HepG2 (cell line): Measurements from ENCODE around the gene CA9. TPM values are rescaled to one million over a fixed set of nuclear protein-coding genes. Genes with fewer than 3 reads are reported as not detected.

Experiments
- CEBPB ChIP-seq: IDR thresholded peaks from 2 replicates; pipeline ENCODE4 v1.6.1; 2011; ENCODE audit warnings: low read depth, low read length, improper control_type of control experiment, borderline replicate concordance
- ELF1 ChIP-seq: sonication (generic); formaldehyde crosslinking; IDR thresholded peaks from 2 replicates; pipeline ENCODE4 v1.4.0; 2020; ENCODE audit warnings: missing genetic modification reagents
- HIVEP1 ChIP-seq: sonication (generic); formaldehyde crosslinking; IDR thresholded peaks from 2 replicates; pipeline ENCODE4 v1.4.0; 2020; ENCODE audit warnings: mild to moderate bottlenecking, missing genetic modification reagents
- RXRB ChIP-seq: IDR thresholded peaks from 2 replicates; pipeline ENCODE4 v1.6.1; 2016; ENCODE audit warnings: borderline replicate concordance, missing genetic modification reagents, missing compliant biosample characterization
- ZBTB1 ChIP-seq: sonication (generic); formaldehyde crosslinking; IDR thresholded peaks from 2 replicates; pipeline ENCODE4 v1.4.0; 2020; ENCODE audit warnings: missing genetic modification reagents, borderline replicate concordance
- ZNF296 ChIP-seq: sonication (generic); formaldehyde crosslinking; conservative IDR thresholded peaks from 2 replicates; pipeline ENCODE4 v1.5.0; 2020; ENCODE audit warnings: mild to moderate bottlenecking, missing genetic modification reagents
- polyA plus RNA-seq, 8 experiments: library from polyadenylated mRNA; depleted of rRNA in 3 of 8; stranded (reverse) in 7 of 8; unstranded in 1 of 8; fragments of >200 nt; fragmentation: Illumina TruSeq in 4 of 8; extraction: Trizol in 4 of 8; gene quantifications; 2 replicates each; pipeline versions ENCODE4 v1.2.1 to v1.2.3, GENCODE V29; 2011 to 2016; ENCODE audit warnings: low read depth in 4 of 8, missing spikeins in 1 of 8, mixed read lengths in 1 of 8; ENCODE audit not compliant: insufficient read depth in 1 of 8
- total RNA-seq, 5 experiments: library from RNA; depleted of rRNA; stranded (reverse); fragments of >200 nt; fragmentation: Illumina TruSeq; extraction: Trizol; gene quantifications; 2 replicates each; pipeline ENCODE4 v1.2.3, GENCODE V29; 2016; ENCODE audit warnings: low read depth in 1 of 5
- TF ChIP-seq, protein P1 (sequence below): IDR thresholded peaks from 2 replicates; pipeline ENCODE4 v1.6.1; 2012; ENCODE audit warnings: inconsistent platforms
- TF ChIP-seq, protein P2 (sequence below): sonication (generic); formaldehyde crosslinking; IDR thresholded peaks from 2 replicates; pipeline ENCODE4 v1.4.0; 2020; ENCODE audit warnings: mild to moderate bottlenecking, missing genetic modification reagents
- TF ChIP-seq, protein P3 (sequence below): sonication (generic); formaldehyde crosslinking; IDR thresholded peaks from 2 replicates; pipeline ENCODE4 v1.4.0; 2020; ENCODE audit warnings: missing genetic modification reagents; ENCODE audit errors: not compliant biosample characterization

The CA9 gene
- total and polyA plus RNA-seq, 2 of the 13 experiments (the other 11 are each of a cell fraction or from before 2014, with no cell fraction given), result 0.13 to 152 TPM

DNA sequence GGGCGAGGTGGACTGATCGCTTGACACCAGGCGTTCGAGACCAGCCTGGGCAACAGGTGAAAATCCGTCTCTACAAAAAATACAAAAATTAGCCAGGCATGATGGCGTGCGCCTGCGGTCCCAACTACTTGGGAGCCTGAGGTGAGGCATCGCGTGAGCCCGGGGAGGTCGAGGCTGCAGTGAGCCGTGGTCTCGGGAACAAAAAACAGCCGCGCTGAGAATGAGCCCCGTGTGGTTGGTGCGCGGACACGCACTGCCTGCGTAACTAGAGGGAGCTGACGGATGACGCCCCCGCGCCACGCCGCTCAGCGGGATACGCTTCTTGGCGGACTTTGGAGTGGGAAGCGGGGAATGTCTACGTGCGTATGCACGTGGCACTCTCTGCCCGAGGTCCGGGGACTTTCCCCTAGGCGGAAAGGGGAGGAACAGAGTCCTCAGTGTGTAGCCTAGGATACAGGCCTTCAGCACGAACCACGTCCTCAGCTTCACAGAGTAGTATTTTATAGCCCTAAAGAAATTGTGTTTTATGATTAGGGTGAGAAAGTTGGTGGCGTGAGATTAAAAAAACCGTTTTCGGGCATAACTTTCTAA is 16.1 kb upstream of the CA9 start, which contains the start of gene RMRP (continued):
- TF ChIP-seq RXRB (CRISPR knock-in tag) (peak; percentile 93), ZBTB1 (CRISPR knock-in tag) (peak; percentile 73), ZNF296 (CRISPR knock-in tag) (no peak), ELF1 (CRISPR knock-in tag) (peak; percentile 80), CEBPB (no peak), HIVEP1 (peak; percentile 93)
- TF ChIP-seq, protein P1, sequence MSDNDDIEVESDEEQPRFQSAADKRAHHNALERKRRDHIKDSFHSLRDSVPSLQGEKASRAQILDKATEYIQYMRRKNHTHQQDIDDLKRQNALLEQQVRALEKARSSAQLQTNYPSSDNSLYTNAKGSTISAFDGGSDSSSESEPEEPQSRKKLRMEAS, result peak; percentile 99
- TF ChIP-seq, protein P2, sequence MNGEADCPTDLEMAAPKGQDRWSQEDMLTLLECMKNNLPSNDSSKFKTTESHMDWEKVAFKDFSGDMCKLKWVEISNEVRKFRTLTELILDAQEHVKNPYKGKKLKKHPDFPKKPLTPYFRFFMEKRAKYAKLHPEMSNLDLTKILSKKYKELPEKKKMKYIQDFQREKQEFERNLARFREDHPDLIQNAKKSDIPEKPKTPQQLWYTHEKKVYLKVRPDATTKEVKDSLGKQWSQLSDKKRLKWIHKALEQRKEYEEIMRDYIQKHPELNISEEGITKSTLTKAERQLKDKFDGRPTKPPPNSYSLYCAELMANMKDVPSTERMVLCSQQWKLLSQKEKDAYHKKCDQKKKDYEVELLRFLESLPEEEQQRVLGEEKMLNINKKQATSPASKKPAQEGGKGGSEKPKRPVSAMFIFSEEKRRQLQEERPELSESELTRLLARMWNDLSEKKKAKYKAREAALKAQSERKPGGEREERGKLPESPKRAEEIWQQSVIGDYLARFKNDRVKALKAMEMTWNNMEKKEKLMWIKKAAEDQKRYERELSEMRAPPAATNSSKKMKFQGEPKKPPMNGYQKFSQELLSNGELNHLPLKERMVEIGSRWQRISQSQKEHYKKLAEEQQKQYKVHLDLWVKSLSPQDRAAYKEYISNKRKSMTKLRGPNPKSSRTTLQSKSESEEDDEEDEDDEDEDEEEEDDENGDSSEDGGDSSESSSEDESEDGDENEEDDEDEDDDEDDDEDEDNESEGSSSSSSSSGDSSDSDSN (CRISPR knock-in tag), result peak; percentile 78; the same call in 1 of the 2 replicates
- TF ChIP-seq, protein P3, sequence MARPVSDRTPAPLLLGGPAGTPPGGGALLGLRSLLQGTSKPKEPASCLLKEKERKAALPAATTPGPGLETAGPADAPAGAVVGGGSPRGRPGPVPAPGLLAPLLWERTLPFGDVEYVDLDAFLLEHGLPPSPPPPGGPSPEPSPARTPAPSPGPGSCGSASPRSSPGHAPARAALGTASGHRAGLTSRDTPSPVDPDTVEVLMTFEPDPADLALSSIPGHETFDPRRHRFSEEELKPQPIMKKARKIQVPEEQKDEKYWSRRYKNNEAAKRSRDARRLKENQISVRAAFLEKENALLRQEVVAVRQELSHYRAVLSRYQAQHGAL (CRISPR knock-in tag), result peak; percentile 96
- TF ChIP-seq, all 625 proteins: peak for 448
